HCT116 (cell line): ENCODE data around the gene NR4A1. TPM values are rescaled to one million over a fixed set of nuclear protein-coding genes. Genes with fewer than 3 reads are reported as not detected.

Source experiments
- ATAC-seq: fragments of 200-7000 bp; cut with Tn5 transposase; 2 replicates; pipeline ENCODE4 v1.9.1; 2020; ENCODE audit warnings: mild to moderate bottlenecking, moderate library complexity
- BruUV-seq: library from RNA; stranded (reverse); fragments of 400-500 nt; replicated peaks from 2 replicates; lab custom pipeline; 2021; lab: Mats Ljungman, UMichigan
- CTCF ChIA-PET: fragments of 300-600 bp; sonication (Branson Sonifier 250); formaldehyde crosslinking; loops from one replicate; lab custom pipeline; 2021; ENCODE audit warnings: antibody characterized with exemption; lab: Charles Lee
- POLR2A ChIA-PET: fragments of 300-600, 350-600 bp; sonication (Branson Sonifier 250); formaldehyde crosslinking; loops from one replicate; lab custom pipeline; 2021; ENCODE audit warnings: antibody characterized with exemption; lab: Charles Lee
- RAD21 ChIA-PET, 2 experiments: fragments of 300-600 bp; sonication (Branson Sonifier 250); formaldehyde crosslinking; loops; one replicate each; lab custom pipeline; 2023; ENCODE audit warnings: low total read pairs in 2 of 2; ENCODE audit not compliant: uncharacterized antibody in 2 of 2, unreplicated experiment in 2 of 2, low non-redundant PET in 1 of 2; lab: Charles Lee
- DNase-seq: peaks from one replicate; pipeline ENCODE4 v3.0.0-alpha.2; 2010; ENCODE audit warnings: low read depth, low spot score
- H2AFZ ChIP-seq: fragments of 200-600 bp; shearing (Covaris generic), sonication (generic); 2 replicates; pipeline ENCODE4 v1.6.1; 2017; ENCODE audit warnings: low read depth, mixed run types, mixed read lengths, antibody characterized with exemption, low read length; ENCODE audit not compliant: poor library complexity, severe bottlenecking
- H3K27ac ChIP-seq: 2 replicates; pipeline ENCODE4 v1.5.1; 2012; ENCODE audit warnings: low read depth, low read length
- H3K27me3 ChIP-seq: fragments of 200-600 bp; sonication (generic); 2 replicates; pipeline ENCODE4 v1.6.1; 2016; ENCODE audit warnings: mixed run types, low read length, mixed read lengths; ENCODE audit not compliant: insufficient read depth
- H3K36me3 ChIP-seq, 2 experiments: fragments of 200-500 bp in 1 of 2; fragments of 200-600 bp in 1 of 2; sonication (Bioruptor generic) in 1 of 2; sonication (generic) in 1 of 2; 2 replicates each; pipeline versions ENCODE4 v1.5.1 to v1.6.1; 2014 to 2016; ENCODE audit warnings: low read length in 2 of 2, inconsistent platforms in 1 of 2, mixed read lengths in 1 of 2, mixed run types in 1 of 2; ENCODE audit not compliant: insufficient read depth in 2 of 2, control insufficient read depth in 1 of 2
- H3K4me1 ChIP-seq, 2 experiments: fragments of 200-600 bp in 1 of 2; sonication (generic) in 1 of 2; 2 replicates each; pipeline versions ENCODE4 v1.5.1 to v1.6.1; 2012 to 2017; ENCODE audit warnings: low read length in 2 of 2, inconsistent platforms in 1 of 2, mild to moderate bottlenecking in 1 of 2, mixed read lengths in 1 of 2, mixed run types in 1 of 2, moderate library complexity in 1 of 2; ENCODE audit not compliant: insufficient read depth in 2 of 2, control insufficient read depth in 1 of 2
- H3K4me2 ChIP-seq: fragments of 200-600 bp; sonication (generic); 2 replicates; pipeline ENCODE4 v1.6.1; 2017; ENCODE audit warnings: mixed run types, low read length, mixed read lengths
- H3K4me3 ChIP-seq, 2 experiments: fragments of 200-600 bp in 1 of 2; sonication (generic) in 1 of 2; replicated peaks in 1 of 2; 2 replicates each; pipeline ENCODE4 v1.5.1; 2011 to 2016; ENCODE audit warnings: low read length in 2 of 2, control low read depth in 1 of 2, low read depth in 1 of 2, mild to moderate bottlenecking in 1 of 2, mixed read lengths in 1 of 2, mixed run types in 1 of 2
- H3K79me2 ChIP-seq: fragments of 200-600 bp; sonication (generic); 2 replicates; pipeline ENCODE4 v1.6.1; 2017; ENCODE audit warnings: mild to moderate bottlenecking, mixed run types, low read length, moderate library complexity, mixed read lengths; ENCODE audit not compliant: insufficient read depth
- H3K9ac ChIP-seq: fragments of 200-600 bp; sonication (generic); 2 replicates; pipeline ENCODE4 v1.6.1; 2016; ENCODE audit warnings: low read length, mixed read lengths
- H3K9me2 ChIP-seq: fragments of 200-600 bp; sonication (generic), shearing (Covaris generic); 2 replicates; pipeline ENCODE4 v1.6.1; 2017; ENCODE audit warnings: mixed run types, mild to moderate bottlenecking, moderate library complexity; ENCODE audit not compliant: insufficient read depth
- H3K9me3 ChIP-seq, 2 experiments: fragments of 200-500 bp in 1 of 2; fragments of 200-600 bp in 1 of 2; sonication (Bioruptor generic) in 1 of 2; sonication (generic) in 1 of 2; 2 replicates each; pipeline ENCODE4 v1.6.1; 2014 to 2017; ENCODE audit warnings: low read length in 2 of 2, mixed read lengths in 2 of 2, inconsistent platforms in 1 of 2, low read depth in 1 of 2, mild to moderate bottlenecking in 1 of 2, mixed run types in 1 of 2, moderate library complexity in 1 of 2; ENCODE audit not compliant: control insufficient read depth in 1 of 2, insufficient read depth in 1 of 2
- H4K20me1 ChIP-seq: fragments of 200-600 bp; sonication (generic), shearing (Covaris generic); 2 replicates; pipeline ENCODE4 v1.6.1; 2017; ENCODE audit warnings: mixed run types, mild to moderate bottlenecking, moderate library complexity; ENCODE audit not compliant: insufficient read depth
- CBX3 ChIP-seq: IDR thresholded peaks from 2 replicates; pipeline ENCODE4 v1.6.1; 2012; ENCODE audit warnings: low read depth
- ELF1 ChIP-seq: IDR thresholded peaks from 2 replicates; pipeline ENCODE4 v1.6.1; 2012; ENCODE audit warnings: low read depth, borderline replicate concordance
- JUND ChIP-seq: IDR thresholded peaks from 2 replicates; pipeline ENCODE4 v1.6.1; 2012
- RAD21 ChIP-seq: IDR thresholded peaks from 2 replicates; pipeline ENCODE4 v1.6.1; 2012; ENCODE audit warnings: low read depth, mild to moderate bottlenecking
- SIN3A ChIP-seq: IDR thresholded peaks from 2 replicates; pipeline ENCODE4 v1.6.1; 2012; ENCODE audit warnings: low read depth
- SP1 ChIP-seq: IDR thresholded peaks from 2 replicates; pipeline ENCODE4 v1.6.1; 2012; ENCODE audit warnings: low read depth
- SRF ChIP-seq: IDR thresholded peaks from 2 replicates; pipeline ENCODE4 v1.6.1; 2012; ENCODE audit warnings: low read depth
- ZNF274 ChIP-seq: fragments of 200-500 bp; sonication (Bioruptor generic); IDR thresholded peaks from 2 replicates; pipeline ENCODE4 v1.6.1; 2014; ENCODE audit warnings: mild to moderate bottlenecking, low read depth, low read length, inconsistent platforms
- intact Hi-C: fragments of 100-400 bp; cut with micrococcal nuclease; formaldehyde crosslinking; loops from 2 replicates; pipeline ENCODE4 v1.10.0; 2022
- total RNA-seq: library from RNA; stranded (reverse); gene quantifications from one replicate; pipeline ENCODE4 v1.2.1, GENCODE V29; 2021; ENCODE audit not compliant: unreplicated experiment
- TF ChIP-seq, protein P1 (sequence below): IDR thresholded peaks from 2 replicates; pipeline ENCODE4 v1.6.1; 2012
- TF ChIP-seq, protein P2 (sequence below): IDR thresholded peaks from 2 replicates; pipeline ENCODE4 v1.6.1; 2012

The NR4A1 gene
- total RNA-seq, 1 experiment from 2014 or later = 35.3 TPM

GRCh38 chr12:52032446-52032803 lies 18.8 kb upstream of the NR4A1 start:
- no peaks in the 10 kb centered on the region for H4K20me1 ChIP-seq
- peak overlapping the region; percentile 29 to 47 for H3K4me3 ChIP-seq
- TF ChIP-seq SIN3A (no peak), SRF (no peak), SP1 (no peak), RAD21 (no peak), ZNF274 (no peak), ELF1 (no peak), JUND (no peak), CBX3 (no peak)
- TF ChIP-seq, protein P1, sequence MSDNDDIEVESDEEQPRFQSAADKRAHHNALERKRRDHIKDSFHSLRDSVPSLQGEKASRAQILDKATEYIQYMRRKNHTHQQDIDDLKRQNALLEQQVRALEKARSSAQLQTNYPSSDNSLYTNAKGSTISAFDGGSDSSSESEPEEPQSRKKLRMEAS = no peak
- TF ChIP-seq, protein P2, sequence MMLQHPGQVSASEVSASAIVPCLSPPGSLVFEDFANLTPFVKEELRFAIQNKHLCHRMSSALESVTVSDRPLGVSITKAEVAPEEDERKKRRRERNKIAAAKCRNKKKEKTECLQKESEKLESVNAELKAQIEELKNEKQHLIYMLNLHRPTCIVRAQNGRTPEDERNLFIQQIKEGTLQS = no peak
- H3K79me2 ChIP-seq = peaks cover 2% of the 10 kb centered on the region; the same call in 1 of the 2 replicates
- no peaks in the 10 kb centered on the region for H3K9me3 ChIP-seq
- DNase-seq = no peak
- POLR2A ChIA-PET = interaction anchor here (0.9 to 5.1 kb wide), 9 partner anchors 8 to 248 kb away, joined by 3 to 40 read pairs (median 5); partner anchors contain the start of genes ATG101 and NR4A1
- BruUV-seq = TSS peak; percentile 88
- peak overlapping the region; percentile 75 for H3K4me2 ChIP-seq
- RAD21 ChIA-PET = interaction anchor here in 1 of 2 experiments (0.6 kb wide), 1 partner anchor 263 kb away, joined by 5 read pairs; no protein-coding TSS in a partner anchor
- no peak for ATAC-seq
- H3K27ac ChIP-seq = no peak overlapping the region
- no peaks in the 10 kb centered on the region for H3K9me2 ChIP-seq
- no peak overlapping the region for H2AFZ ChIP-seq
- CTCF ChIA-PET = interaction anchor here (0.9 to 2.7 kb wide), 9 partner anchors 8 to 115 kb away, joined by 3 to 15 read pairs (median 8); partner anchors contain the start of gene NR4A1
- peak overlapping the region; percentile 60 for H3K9ac ChIP-seq
- peaks cover 28 to 45% of the 10 kb centered on the region in 2 experiments for H3K4me1 ChIP-seq
- intact Hi-C loops = no loop called here
- no peaks in the 10 kb centered on the region for H3K36me3 ChIP-seq
- no peaks in the 10 kb centered on the region for H3K27me3 ChIP-seq
